ENCODE data around the gene DRD4.
"Not testable (repeated sequence)": the region's sequence is repeated elsewhere in the genome, so short reads cannot be mapped to it uniquely, and the experiment has no call there.

DNA sequence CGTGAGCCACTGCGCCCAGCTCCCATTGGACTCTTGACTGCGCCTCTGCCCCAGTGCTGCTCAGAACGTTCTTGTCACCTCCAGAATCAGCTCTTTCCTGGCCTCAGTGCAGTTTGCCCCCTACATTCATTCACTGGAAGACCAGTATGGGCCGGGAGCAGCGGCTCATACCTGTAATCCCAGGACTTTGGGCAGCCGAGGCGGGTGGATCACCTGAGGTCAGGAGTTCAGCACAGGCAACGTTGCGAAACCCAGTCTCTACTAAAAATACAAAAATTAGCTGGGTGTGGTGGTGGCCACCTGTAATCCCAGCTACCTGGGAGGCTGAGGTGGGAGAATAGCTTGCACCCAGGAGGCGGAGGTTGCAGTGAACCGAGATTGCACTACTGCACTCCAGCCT is 17.4 kb downstream of the DRD4 start:
- TF ChIP-seq, protein P1, sequence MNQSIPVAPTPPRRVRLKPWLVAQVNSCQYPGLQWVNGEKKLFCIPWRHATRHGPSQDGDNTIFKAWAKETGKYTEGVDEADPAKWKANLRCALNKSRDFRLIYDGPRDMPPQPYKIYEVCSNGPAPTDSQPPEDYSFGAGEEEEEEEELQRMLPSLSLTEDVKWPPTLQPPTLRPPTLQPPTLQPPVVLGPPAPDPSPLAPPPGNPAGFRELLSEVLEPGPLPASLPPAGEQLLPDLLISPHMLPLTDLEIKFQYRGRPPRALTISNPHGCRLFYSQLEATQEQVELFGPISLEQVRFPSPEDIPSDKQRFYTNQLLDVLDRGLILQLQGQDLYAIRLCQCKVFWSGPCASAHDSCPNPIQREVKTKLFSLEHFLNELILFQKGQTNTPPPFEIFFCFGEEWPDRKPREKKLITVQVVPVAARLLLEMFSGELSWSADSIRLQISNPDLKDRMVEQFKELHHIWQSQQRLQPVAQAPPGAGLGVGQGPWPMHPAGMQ (IDR thresholded peaks at IDR 0.05; ENCODE audit: borderline replicate concordance), result not testable (repeated sequence)
- TF ChIP-seq, protein P2, sequence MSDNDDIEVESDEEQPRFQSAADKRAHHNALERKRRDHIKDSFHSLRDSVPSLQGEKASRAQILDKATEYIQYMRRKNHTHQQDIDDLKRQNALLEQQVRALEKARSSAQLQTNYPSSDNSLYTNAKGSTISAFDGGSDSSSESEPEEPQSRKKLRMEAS (IDR thresholded peaks at IDR 0.05; ENCODE audit: low read depth, low read length), result not testable (repeated sequence)
- TF ChIP-seq FOXM1 (IDR thresholded peaks at IDR 0.05; ENCODE audit: low read depth, low read length); CREB1 (IDR thresholded peaks at IDR 0.05; ENCODE audit: low read depth); CTCF (IDR thresholded peaks at IDR 0.05 in 2 of 3, conservative IDR thresholded peaks at IDR 0.05 in 1 of 3; ENCODE audit: control insufficient read depth in 2 of 3, extremely low read depth in 1 of 3, insufficient read depth in 1 of 3, low read depth in 3 of 3, low read length in 3 of 3); POU2F2 (IDR thresholded peaks at IDR 0.05; ENCODE audit: borderline replicate concordance, low read depth, low read length); CEBPB (IDR thresholded peaks at IDR 0.05; ENCODE audit: borderline replicate concordance in 1 of 2, low read depth in 2 of 2, low read length in 2 of 2); ZNF274 (IDR thresholded peaks at IDR 0.05; ENCODE audit: insufficient read depth, insufficient read length); ZBTB33 (IDR thresholded peaks at IDR 0.05): not testable (repeated sequence)
